HG03095 (cell line): ENCODE data around the gene HERC3.

Experiments used
- ATAC-seq: cut with Tn5 transposase; IDR thresholded peaks from one replicate; pipeline ENCODE4 v1.9.1; 2021; ENCODE audit warnings: moderate library complexity; ENCODE audit not compliant: unreplicated experiment

Gene HERC3

GRCh38 chr4:88659055-88659889 lies 67.0 kb downstream of the HERC3 start:
- peak; percentile 89 for ATAC-seq

DNA sequence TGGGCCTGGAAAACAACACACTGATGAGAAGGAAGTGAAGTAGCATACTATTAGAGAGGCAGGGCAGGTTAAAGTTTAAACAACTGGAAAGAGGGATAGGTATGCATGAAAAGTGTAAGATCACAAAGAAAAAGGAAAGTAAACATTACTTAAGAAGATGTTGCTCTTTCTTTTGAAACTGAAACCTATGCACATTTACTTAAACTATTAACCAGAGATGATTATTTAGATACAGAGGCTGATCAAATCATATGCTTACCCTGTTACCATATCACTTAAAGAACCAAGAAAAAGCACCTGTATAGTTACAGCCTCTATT lies 67.6 kb downstream of the HERC3 start:
- ATAC-seq = no peak

DNA sequence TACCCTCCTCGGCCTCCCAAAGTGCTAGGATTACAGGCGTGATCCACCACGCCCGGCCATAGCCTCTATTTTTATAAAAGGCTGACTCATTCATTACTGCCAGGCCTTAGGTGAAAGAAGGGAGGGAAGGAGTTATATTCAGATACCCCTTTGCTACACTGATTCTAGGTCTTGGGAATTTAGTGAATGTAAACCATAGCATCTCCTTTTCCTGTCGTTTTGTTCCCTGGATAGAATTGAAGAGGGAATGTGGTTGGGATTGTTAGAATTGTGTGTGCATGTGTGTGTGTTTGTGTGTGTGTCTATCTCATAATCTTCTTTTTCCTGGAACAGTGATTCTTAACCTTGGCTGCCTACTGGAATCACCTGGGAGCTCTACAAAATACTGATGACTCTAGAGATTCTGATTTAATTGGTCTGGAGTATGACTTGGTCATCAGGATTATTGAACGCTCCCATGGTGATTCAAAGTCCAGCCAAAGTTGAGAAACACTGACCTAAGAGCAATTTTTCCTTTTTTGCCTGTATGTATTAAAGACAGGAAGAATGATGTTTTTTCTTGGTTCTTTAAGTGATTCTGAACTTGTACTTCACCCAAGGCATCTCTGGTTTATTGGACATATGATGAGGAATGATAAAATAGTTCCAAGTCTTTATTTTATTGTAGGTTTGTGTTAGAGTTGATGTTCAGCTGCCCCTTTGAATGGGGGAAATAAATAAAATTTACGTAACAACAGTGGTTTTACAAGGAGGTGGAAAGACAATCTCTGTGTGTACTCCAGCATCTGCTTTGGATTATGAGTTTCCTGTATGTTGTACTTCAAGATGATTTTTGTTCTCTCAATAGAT lies 68.4 kb downstream of the HERC3 start:
- no peak for ATAC-seq

DNA sequence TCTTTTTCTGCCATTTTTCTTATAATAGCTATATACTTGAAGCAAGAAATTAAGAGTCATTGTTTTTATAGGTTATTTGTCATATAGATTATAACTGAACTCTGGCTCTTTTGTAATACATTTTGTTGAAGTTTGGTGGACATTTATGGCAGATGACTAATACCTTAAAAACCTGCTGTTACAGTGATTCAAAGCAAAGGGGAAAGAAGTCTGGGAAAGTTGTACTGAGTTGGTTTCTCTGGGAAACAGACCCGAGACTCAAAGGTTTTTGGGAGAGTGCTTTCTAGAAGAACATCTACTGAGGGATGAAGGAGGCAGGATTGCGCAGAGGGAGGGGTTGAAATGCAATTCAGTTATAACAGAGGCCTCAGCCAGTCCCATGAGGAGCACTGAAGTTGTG lies 69.5 kb downstream of the HERC3 start:
- no peak for ATAC-seq

- ATAC-seq = no peak
Observed at GRCh38 chr4:88672987-88673386, 80.7 kb downstream of the HERC3 start.

DNA sequence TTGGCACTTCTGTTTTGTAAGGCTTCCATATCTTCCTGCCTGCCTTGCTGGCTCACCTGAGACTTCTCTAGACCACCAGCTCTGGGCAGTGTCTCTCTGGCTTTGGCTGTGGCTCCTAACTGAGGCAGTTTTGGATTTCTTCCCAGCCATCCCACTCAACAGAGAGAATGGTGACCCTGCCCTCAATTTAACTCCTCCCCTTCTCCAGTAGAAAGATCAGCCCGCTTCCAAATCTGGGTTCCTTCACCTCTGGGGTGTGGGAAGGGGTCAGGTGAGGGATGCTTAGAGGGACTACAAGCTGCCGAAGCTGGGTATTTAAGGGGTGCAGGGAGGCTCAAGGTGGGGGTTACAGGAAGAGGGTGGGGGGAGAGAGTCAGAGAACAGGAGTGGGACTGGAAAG lies 81.6 kb downstream of the HERC3 start:
- no peak for ATAC-seq

- no peak for ATAC-seq
Observed at GRCh38 chr4:88674565-88674964, 82.3 kb downstream of the HERC3 start.

DNA sequence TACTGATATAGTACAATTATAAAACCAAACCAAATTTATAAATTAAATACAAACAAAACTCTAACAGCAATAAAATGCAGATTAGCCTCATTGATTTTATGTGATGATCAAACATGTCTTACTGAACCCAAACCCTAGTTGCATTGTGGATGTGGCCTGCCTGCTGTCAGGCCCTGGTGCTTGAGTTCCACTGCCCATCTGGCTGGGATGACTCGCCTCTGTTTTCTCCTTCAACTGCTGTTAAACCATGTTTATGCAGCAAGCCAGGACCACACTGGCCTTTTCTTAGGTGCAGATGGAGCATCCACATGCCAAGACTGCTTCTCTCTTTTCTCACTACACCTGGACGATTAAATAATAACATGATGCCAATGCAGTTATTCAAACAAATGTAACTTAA lies 82.7 kb downstream of the HERC3 start:
- ATAC-seq = no peak

DNA sequence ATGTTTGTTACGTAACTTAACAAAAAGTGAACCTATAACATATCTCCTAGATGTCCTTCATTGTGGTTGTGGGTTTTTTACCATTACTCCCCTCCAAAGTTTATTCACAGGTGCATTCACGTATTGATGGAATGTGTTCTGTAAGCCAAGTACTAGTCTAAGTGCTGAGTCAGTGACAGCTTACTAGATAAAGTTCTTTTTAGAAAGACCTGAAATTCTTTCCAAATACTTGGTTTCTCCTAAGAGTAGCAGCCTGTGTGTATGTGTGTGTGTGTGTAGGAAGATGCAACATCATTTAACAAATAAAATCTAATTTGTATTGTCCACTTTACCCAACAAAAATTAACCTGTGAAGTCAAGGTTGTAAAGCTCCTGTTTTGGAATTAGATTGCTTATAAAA lies 83.3 kb downstream of the HERC3 start:
- no peak for ATAC-seq

DNA sequence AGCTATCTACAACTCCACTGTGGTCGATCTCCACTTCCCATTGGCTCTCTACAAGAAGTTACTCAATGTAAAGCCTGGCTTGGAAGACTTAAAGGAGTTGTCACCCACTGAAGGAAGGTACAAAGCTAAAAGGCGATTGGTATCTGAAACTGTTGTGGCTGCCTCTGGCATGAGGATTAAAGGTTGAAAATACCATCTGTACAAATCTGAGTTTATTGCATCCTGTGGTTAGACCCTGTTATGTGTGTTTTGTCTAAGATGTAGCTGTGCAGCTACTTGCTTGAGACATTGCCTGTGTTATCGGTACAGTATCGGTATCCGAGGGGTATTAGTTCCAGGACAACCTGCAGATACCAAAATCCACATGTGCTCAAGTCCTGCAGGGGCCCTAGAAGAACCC lies 88.9 kb downstream of the HERC3 start:
- no peak for ATAC-seq

DNA sequence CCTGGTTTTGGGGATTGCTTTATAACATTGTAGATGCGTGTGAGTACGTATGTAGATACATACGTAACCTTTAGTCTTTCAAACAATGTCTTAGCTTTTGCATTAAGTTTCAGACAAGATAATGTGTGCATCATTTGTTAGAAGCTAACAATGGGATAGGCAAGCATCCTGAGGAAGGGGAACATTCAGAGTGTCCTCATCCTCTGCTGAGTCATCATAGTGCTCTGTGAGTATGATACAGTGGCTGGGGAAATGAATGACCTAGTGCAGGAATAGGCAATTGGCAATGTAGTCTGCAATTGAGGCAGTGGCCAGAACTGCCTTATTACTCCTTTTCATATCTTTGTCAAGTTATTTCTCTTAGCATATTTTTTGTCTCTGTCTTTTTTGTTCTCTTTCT lies 98.1 kb downstream of the HERC3 start:
- ATAC-seq = no peak

GRCh38 chr4:88693792-88694191 lies 101.5 kb downstream of the HERC3 start:
- no peak for ATAC-seq

- ATAC-seq = no peak
Observed at GRCh38 chr4:88696630-88697029, 104.3 kb downstream of the HERC3 start.

GRCh38 chr4:88697141-88697540 lies 104.9 kb downstream of the HERC3 start:
- no peak for ATAC-seq

DNA sequence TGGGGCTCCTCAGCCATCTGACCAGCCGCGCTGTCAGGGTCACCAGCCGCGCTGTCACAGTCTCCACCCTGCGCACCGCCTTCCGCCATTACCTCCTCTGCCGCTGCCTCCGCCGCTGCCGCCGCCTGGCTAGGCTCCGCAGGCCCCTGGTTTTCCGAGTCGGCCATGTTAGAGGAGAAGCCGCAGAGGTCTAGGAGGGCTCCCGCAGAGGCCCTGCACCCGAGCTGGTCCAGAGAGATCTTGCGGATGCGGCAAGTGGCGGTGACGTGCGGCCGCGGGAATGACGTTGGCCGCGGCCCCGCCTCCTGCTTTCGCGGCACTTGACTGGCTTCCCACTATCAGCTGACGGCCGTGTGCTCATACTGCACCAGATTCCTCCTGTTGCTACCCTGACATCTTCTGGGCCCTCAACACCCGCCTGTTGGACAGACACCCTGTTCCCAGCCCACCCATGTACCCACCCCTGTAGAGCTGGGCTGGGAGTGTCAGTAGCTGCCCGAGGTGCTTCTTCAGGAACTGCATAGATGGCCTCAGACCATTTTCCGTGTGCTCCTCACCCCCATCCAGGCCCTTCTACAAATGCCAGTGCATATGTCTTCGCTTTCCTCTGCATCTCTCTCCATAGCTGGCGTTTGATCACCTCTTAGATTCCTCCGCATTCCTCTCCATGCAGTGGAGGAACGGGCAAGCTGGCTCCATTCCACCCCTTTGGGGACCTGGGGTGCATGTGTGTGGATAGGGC lies 105.5 kb downstream of the HERC3 start, which contains the start of gene NAP1L5:
Gene NAP1L5, minus strand, starts transcription at position 242 of the 742 bp plus-strand sequence. Its CDS starts 75 bp downstream, at position 167.
- ATAC-seq = peak; percentile 95

GRCh38 chr4:88698519-88698918 lies 106.2 kb downstream of the HERC3 start:
- no peak for ATAC-seq

DNA sequence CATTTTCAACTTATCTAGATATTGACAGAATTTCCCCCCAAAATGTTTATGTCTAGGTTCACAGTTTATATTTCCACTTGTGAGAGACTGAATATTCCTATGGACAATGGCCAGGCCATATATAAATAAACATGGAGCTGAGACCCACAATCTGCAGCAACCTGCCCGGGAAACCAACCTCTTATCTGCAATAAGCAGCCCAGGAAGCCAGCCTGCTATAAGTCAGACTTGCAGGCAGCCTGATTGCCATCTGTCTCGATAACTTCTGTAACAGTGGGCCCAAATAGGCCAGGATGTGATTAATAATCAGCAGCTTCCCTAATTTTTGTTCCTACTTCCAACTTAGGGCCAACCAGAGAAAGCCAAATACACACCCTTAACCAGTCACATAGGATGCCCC lies 110.5 kb downstream of the HERC3 start:
- no peak for ATAC-seq

GRCh38 chr4:88705223-88705622 lies 112.9 kb downstream of the HERC3 start:
- ATAC-seq = no peak

- no peak for ATAC-seq
Observed at GRCh38 chr4:88705805-88706492, 113.7 kb downstream of the HERC3 start.

DNA sequence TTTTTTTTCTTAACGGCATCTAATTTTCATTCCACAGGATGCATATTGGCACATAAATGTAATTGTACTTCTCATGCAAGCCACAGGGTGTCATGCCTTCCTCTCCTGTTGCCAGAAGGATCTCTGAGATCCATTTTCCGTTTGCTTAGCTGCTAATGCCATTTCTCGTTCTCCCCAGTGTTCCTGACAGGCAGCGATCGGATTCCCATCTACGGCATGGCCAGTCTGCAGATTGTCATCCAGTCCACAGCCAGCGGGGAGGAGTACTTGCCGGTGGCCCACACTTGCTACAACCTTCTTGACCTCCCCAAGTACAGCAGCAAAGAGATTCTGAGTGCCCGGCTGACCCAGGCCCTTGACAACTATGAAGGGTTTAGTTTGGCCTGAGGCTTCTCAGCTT lies 114.3 kb downstream of the HERC3 start:
- no peak for ATAC-seq

DNA sequence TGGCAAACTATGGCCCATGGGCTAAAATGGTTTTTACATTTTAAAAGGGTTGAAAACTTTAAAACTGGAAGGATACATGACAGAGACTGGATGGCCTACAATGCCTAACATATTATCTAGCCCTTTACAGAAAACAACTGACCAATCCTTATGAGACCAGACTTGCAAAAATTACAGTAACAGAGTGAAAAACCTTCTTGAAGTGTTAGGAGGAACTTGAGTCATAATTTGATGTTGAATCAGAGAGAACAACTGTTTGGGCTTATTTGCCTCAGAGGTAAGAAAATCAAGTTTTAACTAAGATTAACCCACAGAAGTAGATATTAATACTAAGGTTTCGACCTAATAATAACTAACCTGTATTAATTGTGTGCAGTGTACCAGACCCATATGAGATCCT lies 117.7 kb downstream of the HERC3 start:
- ATAC-seq = no peak
